ENCODE results near the gene GULP1.

DNA sequence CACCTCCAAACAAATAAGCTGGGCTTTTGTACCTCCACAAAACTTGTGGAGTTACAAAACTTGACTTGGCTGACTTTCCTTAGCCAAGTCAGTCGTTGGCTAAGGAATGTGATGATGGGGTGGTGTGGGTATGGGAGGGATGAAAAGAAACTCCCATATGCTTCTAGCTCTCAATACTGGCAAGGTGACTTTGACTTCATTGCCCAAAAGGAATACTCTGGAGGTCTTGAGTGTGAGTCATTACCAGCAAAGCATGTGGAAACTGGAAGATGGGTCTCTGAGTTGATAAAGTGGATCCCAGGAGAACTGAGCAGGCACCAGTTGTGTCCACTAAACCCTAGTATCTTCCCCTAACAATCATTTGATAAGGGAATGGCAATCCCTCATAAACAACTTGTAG is 226.7 kb downstream of the GULP1 start:
- TF ChIP-seq CTCF (conservative IDR thresholded peaks at IDR 0.05 in 1 of 2, IDR thresholded peaks at IDR 0.05 in 1 of 2; ENCODE audit: extremely low read depth in 1 of 2, insufficient read depth in 1 of 2, low read depth in 1 of 2, low read length in 2 of 2): no peak
- TF ChIP-seq EZH2 (IDR thresholded peaks at IDR 0.05; ENCODE audit: borderline replicate concordance, low read length): no peak

Data from mammary epithelial cell (primary cell).